ENCODE results near the gene CECR2.

The CECR2 gene

DNA sequence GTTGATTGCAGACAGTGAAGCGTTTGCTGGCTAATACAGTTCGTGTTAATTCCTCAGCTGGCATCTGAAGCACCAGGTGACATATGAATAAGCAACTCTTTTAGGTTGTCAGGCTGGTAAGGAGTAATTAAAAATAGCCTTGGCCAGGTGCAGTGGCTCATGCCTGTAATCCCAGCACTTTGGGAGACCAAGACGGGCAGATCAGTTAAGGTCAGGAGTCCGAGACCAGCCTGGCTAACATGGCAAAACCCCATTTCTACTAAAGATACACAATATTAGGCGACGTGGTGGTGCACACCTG lies 74.9 kb downstream of the CECR2 start:
- DNase-seq (ENCODE audit: low read depth in 1 of 2, low spot score in 1 of 2) = no peak

- DNase-seq (ENCODE audit: low read depth in 1 of 2, low spot score in 1 of 2) = no peak
These were observed 77.4 kb downstream of the CECR2 start for GRCh38 chr22:17446698-17447097.

- DNase-seq (ENCODE audit: low read depth in 1 of 2, low spot score in 1 of 2) = no peak
These were observed 82.1 kb downstream of the CECR2 start for GRCh38 chr22:17451316-17451715.

DNA sequence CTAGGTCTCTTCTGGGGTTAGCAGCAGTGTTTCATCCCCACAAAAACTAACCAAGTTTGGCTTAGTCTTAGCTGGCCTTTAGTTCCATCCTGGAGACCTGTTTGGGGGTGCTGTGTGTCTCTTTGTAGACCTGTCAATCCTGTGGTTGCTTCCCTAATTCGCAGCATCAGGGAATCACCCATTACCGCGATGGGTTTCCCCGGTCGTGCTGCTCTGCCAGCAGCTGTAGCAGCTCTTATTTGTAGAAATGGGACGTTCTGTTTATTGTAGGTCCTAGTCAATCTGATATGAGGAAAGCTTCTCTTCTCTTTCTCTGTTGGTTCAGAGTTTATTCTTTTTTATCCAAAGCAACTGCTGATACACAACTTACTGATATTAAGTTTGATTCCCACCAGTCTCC lies 91.6 kb downstream of the CECR2 start:
- DNase-seq (ENCODE audit: low read depth in 1 of 2, low spot score in 1 of 2) = no peak

- no peak for DNase-seq (ENCODE audit: low read depth in 1 of 2, low spot score in 1 of 2)
These were observed 101.7 kb downstream of the CECR2 start for GRCh38 chr22:17470880-17471500.

- no peak for DNase-seq (ENCODE audit: low read depth in 1 of 2, low spot score in 1 of 2)
These were observed 102.8 kb downstream of the CECR2 start for GRCh38 chr22:17471886-17472535.

- DNase-seq (ENCODE audit: low read depth in 1 of 2, low spot score in 1 of 2) = no peak
These were observed 103.7 kb downstream of the CECR2 start for GRCh38 chr22:17472932-17473331.

DNA sequence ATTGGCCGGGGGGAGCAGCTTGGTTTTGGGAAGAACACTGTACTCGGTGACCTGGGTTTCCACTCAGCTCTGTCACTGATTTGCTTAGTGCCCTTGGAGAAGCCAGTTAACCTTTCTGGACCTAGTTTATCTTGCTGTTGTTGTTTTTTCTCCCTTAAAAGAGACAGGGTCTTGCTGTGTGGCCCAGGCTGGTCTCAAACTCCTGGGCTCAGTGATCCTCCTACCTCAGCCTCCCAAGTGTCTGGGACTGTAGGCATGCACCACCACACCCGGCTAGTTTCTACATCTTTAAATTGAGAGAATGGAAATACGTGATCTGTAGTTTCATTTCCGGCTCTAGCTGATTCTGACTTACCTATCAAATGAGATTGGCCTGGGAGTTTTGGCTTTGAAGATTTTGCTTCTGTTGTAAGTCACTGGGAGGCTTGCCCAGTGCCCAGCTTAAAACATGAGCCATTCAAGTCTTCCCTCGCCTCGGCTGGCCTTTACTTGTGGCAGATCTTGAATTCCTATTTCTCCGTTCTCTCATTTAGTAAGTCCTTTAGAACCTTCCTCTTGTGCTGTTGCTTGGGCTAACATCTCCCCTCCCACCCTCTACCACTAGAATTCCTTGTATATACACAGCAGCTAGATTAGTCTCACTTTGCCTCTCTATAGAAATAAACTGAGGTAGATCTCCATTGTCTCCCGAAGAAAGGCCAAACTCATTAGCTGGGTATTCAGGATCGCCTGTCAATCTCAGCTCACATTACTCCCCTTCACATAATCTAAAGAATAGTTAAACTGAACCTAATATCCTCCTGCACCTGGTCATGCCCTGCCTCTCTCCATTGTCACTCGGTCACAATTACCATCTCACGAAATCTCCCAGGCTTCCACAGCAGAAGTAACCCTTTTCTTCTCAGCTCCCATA lies 106.3 kb downstream of the CECR2 start:
- no peak for DNase-seq (ENCODE audit: low read depth in 1 of 2, low spot score in 1 of 2)

DNA sequence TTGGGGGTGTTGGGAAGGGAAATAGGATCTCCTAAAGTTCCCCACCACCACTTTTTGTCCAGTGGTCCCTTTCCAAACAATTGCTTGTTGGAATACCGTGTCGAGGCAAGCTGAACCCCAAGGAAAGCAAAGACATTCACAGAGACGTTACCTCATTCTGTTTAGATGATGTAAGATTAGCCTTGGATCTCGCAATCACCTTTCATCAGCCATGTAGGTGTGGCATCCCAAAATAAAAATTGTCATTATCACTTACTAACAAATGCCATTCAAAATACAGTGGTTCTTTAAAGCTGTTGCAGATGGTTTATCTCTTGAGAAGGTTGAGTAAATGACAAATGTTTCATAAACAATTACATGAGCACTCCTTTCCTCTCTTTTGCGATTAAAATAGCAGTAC lies 107.6 kb downstream of the CECR2 start:
- no peak for DNase-seq (ENCODE audit: low read depth in 1 of 2, low spot score in 1 of 2)

DNA sequence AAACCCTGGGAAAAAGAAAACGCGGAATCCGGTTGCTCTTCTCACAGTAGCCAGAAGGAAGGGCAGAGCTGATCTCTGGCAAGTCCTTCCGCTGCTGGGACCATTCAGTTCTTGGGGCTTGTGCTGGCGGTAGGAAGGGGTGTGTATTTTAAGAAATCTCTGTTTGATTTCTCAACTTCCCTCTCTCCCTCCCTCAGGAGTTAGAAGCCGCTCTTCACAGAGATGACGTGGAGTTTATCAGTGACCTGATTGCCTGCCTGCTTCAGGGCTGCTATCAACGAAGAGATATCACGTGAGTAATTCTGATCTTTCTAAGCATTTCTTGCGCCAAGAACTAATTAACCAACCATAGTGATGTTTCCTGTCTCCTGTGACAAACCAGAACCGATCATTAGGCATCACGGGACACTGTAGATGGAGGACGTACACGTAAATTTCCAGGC lies 108.2 kb downstream of the CECR2 start:
- DNase-seq (ENCODE audit: low read depth in 1 of 2, low spot score in 1 of 2) = no peak

DNA sequence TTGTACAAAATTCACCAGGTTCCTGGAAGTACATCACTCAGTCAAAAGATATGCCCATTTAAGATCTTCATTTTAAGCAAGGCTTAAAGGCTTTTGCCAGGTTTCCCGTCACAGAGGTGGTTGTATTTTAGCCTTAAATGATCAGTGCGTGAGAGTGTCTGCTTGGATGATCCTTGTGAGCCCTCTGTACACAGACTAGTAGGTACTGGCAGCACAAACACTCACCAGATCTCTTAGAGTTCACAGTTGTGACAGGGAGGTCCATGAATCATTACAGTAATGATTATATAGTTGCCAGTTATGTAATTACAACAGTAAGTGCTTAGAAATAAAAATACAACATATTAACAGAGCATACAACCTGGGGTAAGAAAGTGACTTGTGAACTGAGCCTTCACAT lies 109.9 kb downstream of the CECR2 start:
- no peak for DNase-seq (ENCODE audit: low read depth in 1 of 2, low spot score in 1 of 2)

DNA sequence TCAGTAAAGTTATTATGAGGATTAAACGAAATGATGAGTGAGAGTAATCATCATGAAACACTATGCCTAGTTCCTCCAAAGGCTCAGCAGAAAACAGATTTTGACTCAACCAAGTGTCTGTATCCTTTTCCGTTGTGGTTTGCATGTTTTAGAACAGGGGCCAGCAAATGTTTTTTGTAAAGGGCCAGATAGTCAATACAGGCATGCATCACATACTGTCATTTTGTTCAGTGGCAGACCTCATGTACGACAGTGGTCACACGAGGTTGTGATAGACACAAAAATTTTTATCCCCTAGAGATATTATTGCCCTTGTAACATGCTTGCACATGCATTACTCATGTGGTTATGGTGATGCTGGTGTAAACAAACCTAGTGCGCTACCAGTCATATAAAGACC lies 112.2 kb downstream of the CECR2 start:
- no peak for DNase-seq (ENCODE audit: low read depth in 1 of 2, low spot score in 1 of 2)

DNA sequence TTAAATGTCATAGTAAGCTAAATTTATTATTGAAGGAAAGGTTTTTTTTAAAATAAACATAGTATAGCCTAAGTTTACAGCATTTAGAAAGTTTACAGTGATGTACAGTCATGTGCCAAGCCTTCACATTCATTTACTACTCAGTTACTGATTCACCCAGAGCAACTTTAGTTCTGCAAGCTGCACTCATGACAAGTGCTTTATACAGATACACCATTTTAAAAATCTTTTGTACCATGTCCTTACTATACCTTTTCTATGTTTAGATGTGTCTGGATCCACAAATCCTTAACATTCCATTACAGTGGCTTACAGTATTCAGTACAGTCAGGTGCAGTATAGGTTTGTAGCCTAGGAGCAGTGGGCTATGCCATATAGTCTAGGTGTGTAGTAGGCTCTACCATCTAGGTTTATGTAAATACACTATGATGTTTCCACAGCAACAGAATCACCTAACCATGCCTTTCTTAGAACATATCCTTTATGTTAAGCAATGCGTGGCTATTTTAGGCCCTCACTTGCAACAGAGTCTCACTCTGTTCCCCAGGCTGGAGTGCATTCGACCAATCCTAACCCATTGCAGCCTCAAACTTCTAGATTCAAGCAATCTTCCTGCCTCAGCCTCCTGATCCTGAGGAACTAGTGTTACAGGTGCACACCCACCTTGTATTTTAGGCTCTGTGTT lies 114.6 kb downstream of the CECR2 start:
- no peak for DNase-seq (ENCODE audit: low read depth in 1 of 2, low spot score in 1 of 2)

- no peak for DNase-seq (ENCODE audit: low read depth in 1 of 2, low spot score in 1 of 2)
These were observed 115.3 kb downstream of the CECR2 start for GRCh38 chr22:17484608-17485007.

DNA sequence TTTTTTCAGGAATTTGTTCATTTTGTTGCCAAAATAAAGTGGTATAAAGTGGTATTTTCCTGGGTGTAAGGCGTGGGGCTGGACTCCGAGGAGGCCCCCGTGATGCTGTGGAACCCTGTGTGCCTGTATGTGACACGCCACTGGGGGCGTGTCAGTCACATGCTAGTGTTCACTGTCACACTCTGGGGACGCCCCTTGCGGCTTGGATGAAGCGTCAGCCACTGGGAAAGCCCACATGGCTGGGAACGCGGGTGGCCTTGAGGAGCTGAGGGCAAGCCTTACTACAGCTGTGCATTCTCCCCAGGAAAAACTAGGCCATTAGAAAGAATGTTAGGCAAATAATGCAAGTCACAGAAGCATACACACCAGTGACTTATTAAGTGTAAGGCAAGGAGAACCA lies 117.1 kb downstream of the CECR2 start:
- no peak for DNase-seq (ENCODE audit: low read depth in 1 of 2, low spot score in 1 of 2)

GRCh38 chr22:17486719-17487118 lies 117.5 kb downstream of the CECR2 start:
- DNase-seq (ENCODE audit: low read depth in 1 of 2, low spot score in 1 of 2) = no peak

DNA sequence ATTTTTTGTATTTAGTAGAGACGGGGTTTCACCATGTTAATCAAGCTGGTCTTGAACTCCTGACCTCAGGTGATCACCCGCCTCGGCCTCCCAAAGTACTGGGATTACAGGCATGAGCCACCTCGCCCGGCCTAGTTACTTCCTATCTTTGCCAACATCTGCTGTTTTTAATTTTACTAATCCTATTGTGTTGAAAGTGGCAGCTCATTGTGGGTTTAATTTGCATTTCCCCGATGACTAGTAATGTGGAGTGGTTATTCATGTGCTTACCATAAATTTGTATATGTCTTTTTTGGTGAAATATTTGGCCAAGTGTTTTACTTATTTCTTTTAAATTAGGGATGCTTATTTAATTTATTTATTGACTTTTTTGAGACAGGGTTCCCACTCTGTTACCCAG lies 119.8 kb downstream of the CECR2 start:
- no peak for DNase-seq (ENCODE audit: low read depth in 1 of 2, low spot score in 1 of 2)

DNA sequence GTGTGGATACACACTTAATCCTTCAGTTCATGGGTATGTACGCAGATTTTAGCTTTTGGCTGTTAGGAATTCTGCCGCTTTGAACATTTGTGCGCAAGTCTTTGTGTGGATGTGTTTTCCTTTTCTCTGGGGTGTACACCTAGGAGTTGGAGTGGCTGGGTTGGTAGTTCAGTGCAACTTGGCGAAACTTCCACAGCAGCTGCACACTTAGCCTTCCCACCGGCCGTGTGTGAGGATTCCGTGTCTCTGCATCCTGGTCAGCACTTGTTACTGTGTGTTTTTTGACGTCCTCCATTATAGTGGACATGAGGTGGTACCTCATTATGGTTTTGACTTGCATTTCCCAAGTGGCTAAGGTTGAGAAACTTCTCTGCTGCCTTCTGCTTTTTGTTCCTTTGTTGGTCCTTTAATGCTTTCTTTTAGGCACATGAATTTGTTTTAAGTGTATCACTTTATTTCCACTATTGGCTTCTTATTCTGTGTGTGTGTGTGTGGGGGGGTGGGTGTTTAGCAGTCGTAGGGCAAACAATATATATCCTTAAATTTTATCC lies 121.9 kb downstream of the CECR2 start:
- DNase-seq (ENCODE audit: low read depth in 1 of 2, low spot score in 1 of 2) = no peak

- no peak for DNase-seq (ENCODE audit: low read depth in 1 of 2, low spot score in 1 of 2)
These were observed 123.0 kb downstream of the CECR2 start for GRCh38 chr22:17492247-17492646.

GRCh38 chr22:17493419-17493981 lies 124.2 kb downstream of the CECR2 start:
- no peak for DNase-seq (ENCODE audit: low read depth in 1 of 2, low spot score in 1 of 2)

- no peak for DNase-seq (ENCODE audit: low read depth in 1 of 2, low spot score in 1 of 2)
These were observed 127.6 kb downstream of the CECR2 start for GRCh38 chr22:17496841-17497240.
